Measurements from ENCODE around the gene DHRS4. TPM values are rescaled to one million over a fixed set of nuclear protein-coding genes. Genes with fewer than 3 reads are reported as not detected.
"Not testable (repeated sequence)": the region's sequence is repeated elsewhere in the genome, so short reads cannot be mapped to it uniquely, and the experiment has no call there.

DHRS4 gene
- total RNA-seq, 2 donors from 2014 or later: 18.0 to 20.6 TPM

DNA sequence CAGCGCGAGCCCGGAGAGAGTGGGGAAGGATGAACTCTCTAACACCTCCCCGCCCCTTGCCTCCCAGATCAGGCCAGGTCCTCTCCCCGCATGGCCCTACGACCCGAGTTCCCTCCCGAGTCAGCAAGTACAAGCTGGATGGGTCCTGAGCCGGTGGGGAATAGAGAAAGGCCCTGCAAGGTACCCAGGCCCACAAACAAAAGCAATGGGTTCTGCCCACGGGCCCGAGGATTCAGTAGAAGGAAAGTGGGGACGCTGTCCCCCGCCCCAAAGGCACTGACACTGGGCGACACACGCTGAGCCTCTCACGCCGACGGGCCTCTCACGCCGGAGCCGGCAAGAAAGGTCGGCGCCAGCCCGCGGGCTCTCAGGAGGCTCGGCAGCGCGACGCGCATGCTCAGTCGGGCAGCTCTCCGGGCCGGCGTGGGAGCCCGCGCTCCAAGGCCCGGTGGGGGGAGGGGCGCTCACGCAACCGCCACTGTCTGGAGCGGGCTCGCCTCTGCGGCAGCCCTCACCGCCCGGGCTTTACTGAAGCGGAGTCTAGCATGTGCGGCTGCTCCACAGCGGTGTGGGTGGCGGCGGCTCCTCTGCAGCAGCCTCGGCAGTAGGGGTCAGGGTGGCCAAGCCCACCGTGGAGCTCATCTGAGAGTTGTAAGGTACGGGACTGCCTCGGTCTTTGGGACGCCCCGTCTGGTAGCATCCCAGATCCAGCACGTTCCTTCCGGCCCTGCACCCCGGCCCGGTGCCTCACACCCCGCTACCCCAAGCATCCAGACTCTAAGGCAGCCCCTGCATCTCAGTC, 16.1 kb downstream of the DHRS4 start:
- not testable (repeated sequence) for H3K9me3 ChIP-seq; H3K36me3 ChIP-seq; ATAC-seq (ENCODE audit: insufficient number of reproducible peaks, low FRiP score, low read depth); H3K27me3 ChIP-seq (replicated peaks; ENCODE audit: insufficient read depth); H3K27ac ChIP-seq; DNase-seq (ENCODE audit: low spot score); H3K4me1 ChIP-seq (ENCODE audit: control insufficient read depth in 1 of 2, low read depth in 2 of 2)
- peak overlapping the region; percentile 67 for H3K4me3 ChIP-seq

DNA sequence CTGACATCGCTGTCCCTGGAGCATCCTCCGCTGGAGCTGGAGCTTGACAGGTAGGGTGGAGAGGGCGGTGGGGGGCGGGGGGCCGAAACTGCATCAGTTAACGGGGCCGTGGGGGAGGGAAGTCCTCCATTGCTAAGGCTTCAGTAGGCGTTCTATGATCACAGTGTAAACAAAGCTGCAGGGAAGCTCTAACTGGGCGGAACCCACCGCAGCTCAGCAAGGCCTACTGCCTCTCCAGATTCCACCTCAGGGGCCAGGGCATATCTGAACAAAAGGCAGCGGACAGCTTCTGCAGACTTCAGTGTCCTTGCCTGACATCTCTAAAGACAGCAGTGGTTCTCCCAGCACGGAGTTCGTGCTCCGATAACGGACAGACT, 16.7 kb downstream of the DHRS4 start:
- not testable (repeated sequence) for H3K36me3 ChIP-seq; H3K4me3 ChIP-seq; H3K27me3 ChIP-seq (replicated peaks; ENCODE audit: insufficient read depth); H3K9me3 ChIP-seq; H3K4me1 ChIP-seq (ENCODE audit: control insufficient read depth in 1 of 2, low read depth in 2 of 2); ATAC-seq (ENCODE audit: insufficient number of reproducible peaks, low FRiP score, low read depth); H3K27ac ChIP-seq; DNase-seq (ENCODE audit: low spot score)

DNA sequence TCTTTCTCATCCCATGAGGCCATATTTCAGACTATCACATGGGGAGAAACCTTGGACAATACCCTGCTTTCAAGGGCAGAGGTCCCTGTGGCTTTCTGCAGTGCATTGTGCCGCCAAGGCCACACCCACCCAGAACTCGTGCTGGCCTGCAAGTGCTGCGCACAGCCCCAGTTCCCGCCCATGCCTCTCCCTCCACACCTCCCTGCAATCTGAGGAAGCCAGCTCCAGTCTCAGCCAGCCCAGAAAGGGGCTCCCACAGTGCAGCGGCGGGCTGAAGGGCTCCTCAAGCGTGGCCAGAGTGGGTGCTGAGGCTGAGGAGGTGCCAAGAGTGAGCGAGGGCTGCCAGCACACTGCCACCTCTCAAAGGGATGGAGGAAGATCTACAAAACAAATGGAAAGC, 19.6 kb downstream of the DHRS4 start:
- not testable (repeated sequence) for DNase-seq (ENCODE audit: low spot score); H3K4me3 ChIP-seq; H3K27me3 ChIP-seq (replicated peaks; ENCODE audit: insufficient read depth); ATAC-seq (ENCODE audit: insufficient number of reproducible peaks, low FRiP score, low read depth); H3K4me1 ChIP-seq (ENCODE audit: control insufficient read depth in 1 of 2, low read depth in 2 of 2); H3K9me3 ChIP-seq; H3K36me3 ChIP-seq; H3K27ac ChIP-seq

DNA sequence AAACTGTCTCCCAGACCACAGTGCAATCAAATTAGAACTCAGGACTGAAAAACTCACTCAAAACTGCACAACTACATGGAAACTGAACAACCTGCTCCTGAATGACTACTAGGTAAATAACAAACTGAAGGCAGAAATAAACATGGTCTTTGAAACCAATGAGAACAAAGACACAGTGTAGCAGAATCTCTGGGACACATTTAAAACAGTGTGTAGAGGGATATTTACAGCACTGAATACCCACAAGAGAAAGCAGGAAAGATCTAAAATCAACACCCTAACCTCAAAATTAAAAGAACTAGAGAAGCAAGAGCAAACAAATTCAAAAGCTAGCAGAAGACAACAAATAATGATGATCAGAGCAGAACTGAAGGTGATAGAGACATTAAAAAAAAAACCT, 20.5 kb downstream of the DHRS4 start:
- not testable (repeated sequence) for H3K9me3 ChIP-seq; DNase-seq (ENCODE audit: low spot score); ATAC-seq (ENCODE audit: insufficient number of reproducible peaks, low FRiP score, low read depth); H3K4me1 ChIP-seq (ENCODE audit: control insufficient read depth in 1 of 2, low read depth in 2 of 2); H3K4me3 ChIP-seq; H3K36me3 ChIP-seq; H3K27ac ChIP-seq; H3K27me3 ChIP-seq (replicated peaks; ENCODE audit: insufficient read depth)

- not testable (repeated sequence) for H3K9me3 ChIP-seq; H3K4me3 ChIP-seq; DNase-seq (ENCODE audit: low spot score); H3K27ac ChIP-seq; H3K4me1 ChIP-seq (ENCODE audit: control insufficient read depth in 1 of 2, low read depth in 2 of 2); H3K27me3 ChIP-seq (replicated peaks; ENCODE audit: insufficient read depth); ATAC-seq (ENCODE audit: insufficient number of reproducible peaks, low FRiP score, low read depth); H3K36me3 ChIP-seq
Measured at GRCh38 chr14:23977208-23977607, 23.6 kb downstream of the DHRS4 start.

- not testable (repeated sequence) for H3K27me3 ChIP-seq (replicated peaks; ENCODE audit: insufficient read depth); H3K4me3 ChIP-seq; ATAC-seq (ENCODE audit: insufficient number of reproducible peaks, low FRiP score, low read depth); H3K27ac ChIP-seq; DNase-seq (ENCODE audit: low spot score); H3K4me1 ChIP-seq (ENCODE audit: control insufficient read depth in 1 of 2, low read depth in 2 of 2); H3K36me3 ChIP-seq; H3K9me3 ChIP-seq
Measured at GRCh38 chr14:23981951-23982813, 28.6 kb downstream of the DHRS4 start.

- Histone ChIP-seq H3K4me3 (no peak overlapping the region), H3K27me3 (replicated peaks; ENCODE audit: insufficient read depth) (no peaks in the 10 kb centered on the region), H3K36me3 (no peaks in the 10 kb centered on the region), H3K27ac (no peak overlapping the region), H3K9me3 (no peaks in the 10 kb centered on the region), H3K4me1 (ENCODE audit: control insufficient read depth in 1 of 2, low read depth in 2 of 2) (no peaks in the 10 kb centered on the region)
- no peak for DNase-seq (ENCODE audit: low spot score)
- no peak for TF ChIP-seq CTCF (IDR thresholded peaks at IDR 0.05)
- no peak for ATAC-seq (ENCODE audit: insufficient number of reproducible peaks, low FRiP score, low read depth)
Measured at GRCh38 chr14:23984891-23985602, 31.5 kb downstream of the DHRS4 start.

GRCh38 chr14:23988223-23988606, 34.6 kb downstream of the DHRS4 start:
- not testable (repeated sequence) for H3K9me3 ChIP-seq; DNase-seq (ENCODE audit: low spot score); H3K4me1 ChIP-seq (ENCODE audit: control insufficient read depth in 1 of 2, low read depth in 2 of 2); H3K36me3 ChIP-seq; H3K27ac ChIP-seq; H3K27me3 ChIP-seq (replicated peaks; ENCODE audit: insufficient read depth); ATAC-seq (ENCODE audit: insufficient number of reproducible peaks, low FRiP score, low read depth)
- peak overlapping the region; percentile 52 for H3K4me3 ChIP-seq

DNA sequence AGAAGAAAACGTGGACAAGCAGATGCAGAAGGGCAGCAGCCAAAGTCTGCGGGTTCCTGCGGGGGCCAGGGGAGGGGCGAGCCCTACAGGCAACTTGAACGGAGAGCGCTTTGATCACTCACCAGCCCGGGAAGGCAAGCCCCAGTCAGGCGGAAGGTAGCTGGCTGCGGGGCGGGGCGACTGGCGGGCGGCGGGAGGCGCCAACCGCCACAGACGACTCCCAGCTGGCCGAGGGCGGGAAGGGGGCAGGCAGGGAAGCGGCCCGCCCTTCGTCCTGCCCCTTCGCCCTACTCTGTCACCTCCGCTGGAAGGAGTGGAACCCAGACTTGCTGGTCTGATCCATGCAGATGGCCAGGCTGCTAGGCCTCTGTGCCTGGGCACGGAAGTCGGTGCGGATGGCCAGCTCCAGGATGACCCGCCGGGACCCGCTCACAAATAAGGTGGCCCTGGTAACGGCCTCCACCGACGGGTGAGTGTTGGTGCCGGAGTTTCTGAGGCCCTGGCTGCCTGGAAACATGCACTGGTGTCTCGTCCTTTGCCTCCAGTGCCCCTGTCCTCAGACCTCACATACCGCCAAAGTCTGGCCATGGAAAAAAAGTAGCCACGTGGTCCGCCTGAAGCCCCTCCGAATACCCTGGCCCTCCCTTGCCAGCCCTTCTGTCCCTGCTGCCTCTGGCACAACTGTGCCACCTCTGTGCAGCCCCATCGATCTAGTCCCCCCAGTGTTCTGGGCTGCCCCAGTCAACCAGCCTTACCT, 35.2 kb downstream of the DHRS4 start, which contains the start of gene DHRS4L2:
DHRS4L2 (plus strand) TSS at position 323 of the 757 bp plus-strand sequence; CDS start at position 342, 19 bp downstream.
- not testable (repeated sequence) for H3K36me3 ChIP-seq, H3K9me3 ChIP-seq

DNA sequence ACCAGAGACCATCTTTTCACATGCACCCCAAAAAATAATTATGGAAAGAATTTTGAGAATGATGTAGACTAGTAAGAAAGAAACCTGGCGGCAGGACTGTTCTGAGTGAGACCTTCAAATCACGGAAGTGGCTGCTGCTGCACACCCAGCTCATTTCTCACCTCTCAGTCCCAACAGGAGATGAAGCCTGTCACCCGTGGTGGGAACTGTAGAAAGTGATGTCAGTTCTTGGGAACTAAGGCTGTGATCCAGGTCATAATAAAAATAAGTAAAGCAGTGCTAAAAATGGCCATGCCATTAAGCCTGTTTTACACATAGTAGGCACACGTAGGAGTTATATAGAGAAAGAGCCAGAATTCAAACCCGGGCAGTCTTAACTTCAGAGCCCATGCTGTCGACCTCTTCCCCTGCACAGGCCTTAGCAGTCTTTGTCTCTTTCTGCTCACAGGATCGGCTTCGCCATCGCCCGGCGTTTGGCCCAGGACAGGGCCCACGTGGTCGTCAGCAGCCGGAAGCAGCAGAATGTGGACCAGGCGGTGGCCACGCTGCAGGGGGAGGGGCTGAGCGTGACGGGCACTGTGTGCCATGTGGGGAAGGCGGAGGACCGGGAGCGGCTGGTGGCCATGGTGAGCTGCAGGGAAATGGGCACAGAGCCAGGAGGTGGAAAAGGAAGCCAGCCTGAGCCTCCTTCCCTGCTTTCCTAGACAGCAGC, 36.3 kb downstream of the DHRS4 start:
- H3K4me1 ChIP-seq (ENCODE audit: control insufficient read depth in 1 of 2, low read depth in 2 of 2); H3K4me3 ChIP-seq; H3K9me3 ChIP-seq; H3K27me3 ChIP-seq (replicated peaks; ENCODE audit: insufficient read depth); H3K27ac ChIP-seq; H3K36me3 ChIP-seq; ATAC-seq (ENCODE audit: insufficient number of reproducible peaks, low FRiP score, low read depth); DNase-seq (ENCODE audit: low spot score): not testable (repeated sequence)

More for the DNA sequence above, 35.2 kb downstream of the DHRS4 start, which contains the start of gene DHRS4L2:
- ATAC-seq (ENCODE audit: insufficient number of reproducible peaks, low FRiP score, low read depth): peak; percentile 65
- H3K4me3 ChIP-seq: peak within 1 kb of the TSS; percentile 52
- peak within 1 kb of the TSS in 1 of 2 donors; percentile 17 for H3K27ac ChIP-seq
- H3K4me1 ChIP-seq (ENCODE audit: control insufficient read depth in 1 of 2, low read depth in 2 of 2); H3K27me3 ChIP-seq (replicated peaks; ENCODE audit: insufficient read depth); DNase-seq (ENCODE audit: low spot score): not testable (repeated sequence)

Measured in thoracic aorta (tissue), 2 donors.